SKM-1 treated with dmso at 0.1 percent for 144 hours (cell line): ENCODE measurements around the gene UBE2K.
"Not testable (repeated sequence)": the region's sequence is repeated elsewhere in the genome, so short reads cannot be mapped to it uniquely, and the experiment has no call there.

Experiments
- DNase-seq: peaks from one replicate; lab custom pipeline; 2025; ENCODE audit not compliant: unreplicated experiment; lab: John Stamatoyannopoulos, UW

The UBE2K gene

GRCh38 chr4:39721788-39722187 lies 23.9 kb downstream of the UBE2K start:
- DNase-seq: no peak

DNA sequence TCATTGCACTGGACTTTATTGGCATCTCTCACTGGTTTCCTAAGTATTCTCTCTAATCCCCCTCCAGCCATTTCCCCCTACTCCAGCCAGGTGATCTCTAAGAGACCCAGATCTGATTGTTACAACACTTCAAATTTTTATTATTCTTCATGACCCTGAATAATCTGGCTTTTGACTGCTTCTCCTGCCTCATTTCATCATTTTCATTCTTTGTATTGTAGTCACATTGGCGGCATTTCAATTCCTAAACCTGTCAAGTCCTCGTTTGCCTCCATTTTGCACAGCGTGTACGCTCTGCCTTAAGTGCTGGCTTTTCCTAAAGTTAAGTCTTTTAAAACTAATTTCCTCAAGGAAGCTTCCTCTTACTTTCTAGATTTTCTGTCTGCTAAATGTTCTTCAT lies 31.6 kb downstream of the UBE2K start:
- no peak for DNase-seq

GRCh38 chr4:39730072-39730471 lies 32.1 kb downstream of the UBE2K start:
- no peak for DNase-seq

- no peak for DNase-seq
Measured at GRCh38 chr4:39731908-39732307, 34.0 kb downstream of the UBE2K start.

GRCh38 chr4:39732728-39733127 lies 34.8 kb downstream of the UBE2K start:
- no peak for DNase-seq

DNA sequence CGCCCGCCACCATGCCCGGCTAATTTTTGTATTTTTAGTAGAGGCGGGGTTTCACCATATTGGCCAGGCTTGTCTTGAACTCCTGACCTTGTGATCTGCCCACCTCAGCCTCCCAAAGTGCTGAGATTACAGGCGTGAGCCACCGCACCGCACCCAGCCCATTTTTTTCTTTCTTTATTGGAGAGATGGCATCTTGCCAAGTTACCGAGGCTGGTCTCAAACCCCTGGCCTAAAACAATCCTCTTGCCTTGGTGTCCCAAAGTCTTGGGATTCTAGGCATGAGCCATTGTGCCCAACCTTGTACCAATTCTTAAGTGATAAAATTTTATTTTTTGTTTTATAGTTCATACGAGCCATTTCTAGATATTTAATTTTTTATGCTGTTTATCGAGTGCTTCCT lies 41.7 kb downstream of the UBE2K start:
- not testable (repeated sequence) for DNase-seq

GRCh38 chr4:39741401-39741800 lies 43.5 kb downstream of the UBE2K start:
- DNase-seq: no peak

DNA sequence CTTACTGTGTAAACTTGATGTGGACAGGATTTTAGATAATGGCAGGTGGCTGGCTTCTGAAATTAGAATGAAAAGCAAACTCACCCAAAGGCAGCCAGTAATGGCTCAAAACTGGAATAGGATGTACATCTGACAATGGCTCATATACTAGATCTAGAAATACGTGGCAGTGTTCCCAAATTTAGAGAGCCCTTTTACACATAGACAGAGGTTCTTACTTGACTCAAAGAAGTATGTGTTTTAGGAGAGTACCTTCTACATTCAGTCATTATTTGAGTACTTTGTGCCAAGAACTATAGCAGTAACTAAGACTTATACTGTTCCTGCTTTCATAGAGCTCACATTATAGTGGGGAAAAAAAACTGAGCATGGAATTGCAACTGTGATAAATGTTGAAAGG lies 48.0 kb downstream of the UBE2K start:
- no peak for DNase-seq

DNA sequence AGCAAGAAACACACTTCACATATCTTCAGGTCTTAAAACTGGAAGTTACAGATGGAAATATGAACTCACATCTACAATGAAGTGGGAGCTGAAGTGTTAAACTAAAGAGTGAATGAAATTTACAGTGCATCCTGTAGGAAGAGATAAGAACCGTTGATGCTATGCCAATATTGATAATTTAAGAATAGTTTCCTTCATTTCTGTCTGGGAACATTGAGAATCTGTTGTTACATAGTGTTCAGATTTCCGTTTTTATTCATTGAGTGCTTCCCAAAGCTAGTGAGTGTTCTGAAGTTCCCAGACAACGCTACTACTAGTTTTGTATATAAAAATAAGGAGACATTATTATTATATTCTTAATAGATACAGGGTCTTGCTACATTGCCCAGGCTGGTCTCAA lies 52.3 kb downstream of the UBE2K start:
- no peak for DNase-seq

DNA sequence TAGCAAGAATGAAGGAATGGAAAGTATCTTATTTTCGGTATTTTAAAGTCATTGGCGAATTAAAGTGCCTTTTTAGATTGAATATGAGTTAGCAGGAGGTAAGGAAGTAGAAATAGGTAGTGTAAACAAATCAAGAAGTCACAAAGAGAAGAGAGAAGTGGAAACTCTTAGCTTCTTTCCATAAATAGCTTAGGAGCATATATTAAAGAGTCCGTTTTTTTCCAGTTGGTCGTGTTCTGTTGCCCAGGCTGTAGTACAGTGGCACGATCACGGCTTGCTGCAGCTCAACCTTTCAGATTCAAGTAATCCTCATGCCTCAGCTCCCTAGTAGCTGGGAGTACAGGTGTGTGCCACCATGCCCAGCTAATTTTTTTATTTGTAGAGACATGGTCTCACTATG lies 56.4 kb downstream of the UBE2K start:
- no peak for DNase-seq

DNA sequence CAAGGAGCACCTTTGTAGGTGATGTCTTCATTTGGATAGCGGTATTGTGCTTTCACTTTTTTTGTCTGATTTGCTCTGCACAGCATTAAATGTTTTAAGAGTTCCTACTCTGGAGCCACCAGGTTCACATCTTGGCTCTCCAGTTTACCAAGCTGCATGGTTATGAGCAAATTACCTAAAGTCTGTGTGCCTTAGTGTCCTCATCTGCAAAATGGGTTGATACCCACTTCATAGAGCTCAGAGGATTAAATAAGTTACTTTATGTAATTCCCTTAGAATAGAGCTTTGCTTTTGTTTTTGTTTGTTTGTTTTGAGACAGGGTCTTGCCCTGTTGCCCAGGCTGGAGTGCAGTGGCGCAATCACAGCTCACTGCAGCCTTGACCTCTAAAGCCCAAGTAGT lies 58.2 kb downstream of the UBE2K start:
- DNase-seq: no peak

DNA sequence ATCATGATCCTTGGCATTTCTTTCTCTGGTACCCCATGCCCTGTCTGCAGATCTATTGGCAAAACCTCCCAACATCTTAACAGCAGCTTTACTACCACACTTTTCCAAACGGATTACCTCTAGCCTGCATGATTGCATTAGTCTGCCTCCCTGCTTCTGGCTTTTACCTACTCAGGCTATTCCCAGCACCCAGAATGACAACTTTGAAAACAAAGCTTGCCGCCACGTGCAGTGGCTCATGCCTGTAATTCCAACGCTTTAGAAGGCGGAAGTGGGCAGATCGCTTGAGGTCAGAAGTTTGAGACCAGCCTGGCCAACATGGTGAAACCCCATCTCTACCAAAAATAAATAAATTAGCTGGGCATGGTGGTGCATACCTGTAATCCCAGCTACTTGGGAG lies 60.2 kb downstream of the UBE2K start:
- no peak for DNase-seq

GRCh38 chr4:39759569-39759968 lies 61.6 kb downstream of the UBE2K start:
- DNase-seq: no peak

DNA sequence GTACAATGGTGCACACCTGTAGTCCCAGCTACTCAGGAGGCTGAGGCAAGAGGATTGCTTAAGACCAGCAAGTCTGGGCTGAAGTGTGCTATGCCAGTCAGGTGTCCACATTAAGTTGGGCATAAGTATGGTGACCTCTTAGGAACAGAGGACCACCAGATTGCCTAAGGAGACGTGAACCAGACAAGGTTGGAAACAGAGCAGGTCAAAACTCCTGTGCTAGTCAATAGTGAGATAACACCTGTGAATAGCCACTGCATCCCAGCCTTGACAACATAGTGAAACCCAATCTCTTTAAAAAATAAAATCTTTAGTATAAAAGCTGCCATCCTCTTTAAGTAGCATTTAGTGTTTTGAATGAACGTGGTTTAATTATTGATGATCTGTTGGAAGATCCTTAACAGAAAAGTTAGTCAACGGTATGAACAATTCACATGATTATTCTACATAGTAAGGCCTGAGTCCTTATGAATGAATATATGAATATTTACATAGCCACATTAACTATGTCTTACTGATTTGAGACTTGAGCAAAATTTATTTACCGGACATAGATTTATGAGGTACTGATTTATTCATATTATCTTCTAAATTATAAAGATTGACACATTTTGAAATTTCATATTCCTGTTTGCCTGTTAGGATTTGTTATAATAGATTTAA lies 63.2 kb downstream of the UBE2K start:
- no peak for DNase-seq

GRCh38 chr4:39763714-39764572 lies 66.0 kb downstream of the UBE2K start:
- no peak for DNase-seq

DNA sequence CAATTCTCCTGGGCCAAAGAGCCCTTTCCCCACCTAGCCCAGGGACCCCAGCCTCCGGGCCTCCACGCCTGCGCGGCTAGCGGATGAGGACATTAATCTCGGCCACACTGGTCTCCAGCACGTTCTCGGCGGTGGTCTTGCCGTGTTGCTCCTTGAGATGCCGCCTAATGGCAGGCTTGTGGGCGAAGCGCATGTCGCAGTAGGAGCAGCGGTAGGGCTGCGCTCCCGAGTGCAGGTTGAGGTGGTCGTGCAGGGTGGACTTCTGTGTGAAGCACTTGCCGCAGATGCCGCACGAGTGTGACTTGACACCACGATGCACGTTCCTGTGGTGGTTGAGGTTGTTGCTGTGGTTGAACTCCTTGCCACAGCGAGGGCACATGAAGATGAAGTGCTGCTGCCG lies 72.1 kb downstream of the UBE2K start:
- no peak for DNase-seq

DNA sequence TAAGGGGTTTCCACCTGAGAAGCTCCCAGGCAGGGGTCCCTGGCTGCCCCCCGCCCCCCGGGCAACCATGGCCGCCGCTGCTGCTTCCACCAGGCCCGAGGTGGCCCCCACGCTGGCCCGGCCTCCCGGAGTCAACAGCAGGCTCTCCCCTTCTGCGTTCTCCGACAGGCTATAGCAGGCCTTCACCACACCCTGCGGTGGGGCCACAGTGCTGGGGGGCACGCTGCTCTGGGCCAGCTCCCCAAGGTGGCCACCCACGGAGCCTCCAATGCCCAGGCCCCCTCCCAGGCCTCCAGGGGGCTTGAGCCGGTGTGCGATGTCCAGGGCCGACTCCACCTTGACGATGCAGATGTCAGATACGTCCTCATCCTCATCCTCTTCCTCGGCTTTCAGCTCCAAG lies 72.5 kb downstream of the UBE2K start:
- DNase-seq: no peak

DNA sequence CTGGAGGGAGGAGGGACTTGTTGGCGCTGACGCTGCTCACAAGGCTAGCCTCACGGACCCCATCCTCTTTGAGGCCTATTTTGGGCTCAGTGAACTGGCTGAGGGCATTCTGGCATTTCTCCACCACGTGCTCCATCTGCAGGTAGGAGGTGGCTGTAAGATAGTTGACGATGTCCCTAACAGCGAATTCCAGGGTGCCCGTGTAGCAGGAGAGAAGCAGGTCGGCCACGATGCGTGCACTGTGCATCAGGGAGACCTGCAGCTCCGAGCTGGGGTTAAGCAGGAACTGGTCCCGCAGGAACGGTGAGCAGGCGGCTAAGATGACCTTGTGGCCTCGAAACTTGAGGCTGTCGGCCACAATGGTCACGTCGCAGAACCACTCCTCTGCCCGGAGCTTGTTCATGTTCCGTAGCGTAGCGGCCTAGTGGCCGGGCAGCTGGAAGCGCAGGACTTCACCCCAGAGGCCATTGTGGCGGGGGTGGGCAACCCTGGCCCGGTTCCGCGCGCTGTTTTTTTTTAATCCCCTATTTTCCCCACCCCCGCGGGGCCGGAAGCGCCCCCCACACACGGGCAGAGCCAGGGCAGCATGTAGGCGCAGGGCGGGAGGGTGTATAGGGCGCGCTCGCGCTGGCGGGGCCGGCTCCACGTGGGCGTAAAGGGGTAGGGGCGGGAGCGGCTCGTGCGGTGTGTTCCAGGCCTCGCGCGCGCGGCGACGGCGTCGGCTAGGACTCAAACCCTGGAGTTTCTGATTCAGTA lies 73.2 kb downstream of the UBE2K start:
- DNase-seq: no peak

GRCh38 chr4:39781988-39782387 lies 84.1 kb downstream of the UBE2K start:
- not testable (repeated sequence) for DNase-seq

- no peak for DNase-seq
Measured at GRCh38 chr4:39785083-39785482, 87.1 kb downstream of the UBE2K start.

DNA sequence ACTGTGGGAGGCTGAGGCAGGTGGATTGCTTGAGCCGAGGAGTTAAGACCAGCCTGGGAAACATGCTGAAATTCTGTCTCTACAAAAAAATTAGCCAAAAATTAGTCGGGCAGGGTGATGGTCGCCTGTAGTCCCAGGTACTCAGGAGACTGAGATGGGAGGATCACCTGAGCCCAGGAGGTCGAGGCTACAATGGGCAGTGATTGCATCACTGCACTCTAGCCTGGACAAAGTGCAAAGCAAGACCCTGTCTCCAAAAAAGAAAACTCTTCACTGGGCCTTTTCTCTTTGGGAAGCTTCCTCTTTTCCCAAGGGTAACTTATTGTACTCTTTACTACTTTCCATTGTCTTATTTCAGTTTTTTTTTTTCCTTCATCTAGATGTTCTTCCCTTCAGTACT lies 88.9 kb downstream of the UBE2K start:
- DNase-seq: no peak

GRCh38 chr4:39792128-39792527 lies 94.2 kb downstream of the UBE2K start:
- no peak for DNase-seq
